SK-N-MC (cell line): ENCODE measurements around the gene UTF1.

Experiments used
- EZH2 ChIP-seq: fragments of 200-600 bp; sonication (generic); IDR thresholded peaks from one replicate; pipeline ENCODE4 v1.6.1; 2017; ENCODE audit warnings: antibody characterized with exemption
- FOXP2 ChIP-seq: optimal IDR thresholded peaks from 2 replicates; pipeline ENCODE3; 2011; ENCODE audit warnings: mild to moderate bottlenecking, moderate library complexity; ENCODE audit not compliant: insufficient read depth; ENCODE audit errors: extremely low read length, control extremely low read depth
- POLR2AphosphoS5 ChIP-seq: IDR thresholded peaks from 2 replicates; pipeline ENCODE4 v1.6.1; 2012; ENCODE audit warnings: mild to moderate bottlenecking, low read depth, low read length, borderline replicate concordance

- no peak for TF ChIP-seq POLR2AphosphoS5
- TF ChIP-seq EZH2 = no peak
- no peak for TF ChIP-seq FOXP2
These were observed 5.9 kb downstream of the UTF1 start for GRCh38 chr10:133235932-133236331.
